CD4-positive, alpha-beta T cell treated with Interleukin-12 subunit alpha and Interleukin-12 subunit beta, for 1 hour (primary cell): ENCODE measurements around the gene PRH2.
A peak's percentile ranks its signal among the peaks of the same experiment; 100 is the strongest.

Experiments used
- DNase-seq: peaks from one replicate; pipeline ENCODE4 v3.0.0-alpha.2; 2020

Gene PRH2

GRCh38 chr12:10965476-10965875, 36.4 kb downstream of the PRH2 start:
- no peak for DNase-seq

- DNase-seq: no peak
These were observed 37.3 kb downstream of the PRH2 start for GRCh38 chr12:10966314-10966713.

DNA sequence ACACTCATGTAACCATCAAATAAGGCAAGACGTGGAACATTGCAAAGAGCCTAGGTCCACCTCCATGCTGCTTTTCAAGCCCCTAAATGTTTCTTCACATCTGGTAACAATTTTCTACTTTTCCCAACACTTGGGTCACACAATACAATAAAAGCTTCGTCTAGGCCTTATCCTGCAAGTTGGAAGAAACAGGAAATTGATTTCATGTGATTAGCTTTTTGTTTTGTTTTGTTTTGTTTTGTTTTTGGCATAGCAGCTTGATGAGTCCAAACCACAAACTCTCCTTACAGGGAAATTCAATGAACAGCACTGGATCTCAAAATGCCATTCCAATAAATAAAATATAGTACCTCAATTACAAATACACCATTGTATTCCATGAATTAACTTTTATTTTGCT, 38.4 kb downstream of the PRH2 start:
- no peak for DNase-seq

DNA sequence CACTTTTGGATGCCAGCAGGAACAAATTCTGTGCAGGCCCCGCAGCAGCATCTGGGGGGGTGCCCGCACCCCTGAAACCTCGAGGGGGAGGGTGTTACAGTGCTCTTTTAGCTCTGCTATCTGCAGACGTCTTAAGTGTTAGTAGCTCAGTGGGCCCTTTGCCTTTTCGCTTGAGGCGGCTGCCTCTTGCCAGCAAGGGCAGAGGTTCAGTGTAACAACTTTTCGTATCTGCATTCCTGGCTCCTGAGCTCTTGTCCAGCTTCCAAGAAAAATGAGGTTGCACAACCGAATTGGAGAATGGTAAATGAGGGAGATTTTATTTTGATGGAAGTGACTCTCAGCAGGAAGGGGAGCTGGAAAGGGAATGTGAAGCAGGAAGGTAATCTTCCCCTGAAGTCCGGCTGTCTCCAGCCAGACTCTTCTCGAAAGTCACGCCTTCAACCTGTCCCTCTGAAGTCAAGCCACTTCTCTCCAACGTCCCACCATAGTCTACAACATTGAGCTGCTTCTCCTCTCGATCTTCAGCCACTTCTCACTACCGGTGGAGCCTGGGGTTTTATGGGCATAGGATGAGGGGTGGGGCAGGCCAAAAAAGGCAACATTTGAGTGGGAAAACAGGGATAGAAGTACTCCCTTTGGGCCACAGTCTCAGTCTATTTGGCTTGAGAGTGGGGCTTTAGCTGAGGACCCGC, 39.9 kb downstream of the PRH2 start:
- no peak for DNase-seq

GRCh38 chr12:10974965-10975364, 45.9 kb downstream of the PRH2 start:
- no peak for DNase-seq

GRCh38 chr12:10982244-10982643, 53.2 kb downstream of the PRH2 start:
- DNase-seq: peak; percentile 61
